PFSK-1 (cell line): ENCODE measurements around the gene AAK1.

Experiments used
- FOXP2 ChIP-seq: optimal IDR thresholded peaks from 2 replicates; pipeline ENCODE3; 2011; ENCODE audit warnings: borderline replicate concordance, control low read depth, inconsistent platforms; ENCODE audit not compliant: insufficient read depth; ENCODE audit errors: extremely low read length, extremely low read depth
- POLR2AphosphoS5 ChIP-seq: IDR thresholded peaks from 2 replicates; pipeline ENCODE4 v1.6.1; 2012; ENCODE audit warnings: low read depth, mild to moderate bottlenecking, control low read depth, low read length, moderate library complexity
- SIN3A ChIP-seq: IDR thresholded peaks from 2 replicates; pipeline ENCODE4 v1.6.1; 2012; ENCODE audit warnings: mild to moderate bottlenecking, low read length, moderate library complexity, borderline replicate concordance; ENCODE audit not compliant: insufficient read depth
- TAF1 ChIP-seq: IDR thresholded peaks from 2 replicates; pipeline ENCODE4 v1.6.1; 2012; ENCODE audit warnings: low read length, control low read depth, borderline replicate concordance; ENCODE audit not compliant: insufficient read depth
- TF ChIP-seq, protein P1 (sequence below), 2 experiments: IDR thresholded peaks; 2 replicates each; pipeline versions ENCODE4 v1.6.1 to v1.8.0; 2011 to 2012; ENCODE audit warnings: low read depth in 2 of 2, low read length in 2 of 2, control low read depth in 1 of 2, inconsistent platforms in 1 of 2, mild to moderate bottlenecking in 1 of 2, moderate library complexity in 1 of 2; ENCODE audit not compliant: insufficient read depth in 1 of 2

DNA sequence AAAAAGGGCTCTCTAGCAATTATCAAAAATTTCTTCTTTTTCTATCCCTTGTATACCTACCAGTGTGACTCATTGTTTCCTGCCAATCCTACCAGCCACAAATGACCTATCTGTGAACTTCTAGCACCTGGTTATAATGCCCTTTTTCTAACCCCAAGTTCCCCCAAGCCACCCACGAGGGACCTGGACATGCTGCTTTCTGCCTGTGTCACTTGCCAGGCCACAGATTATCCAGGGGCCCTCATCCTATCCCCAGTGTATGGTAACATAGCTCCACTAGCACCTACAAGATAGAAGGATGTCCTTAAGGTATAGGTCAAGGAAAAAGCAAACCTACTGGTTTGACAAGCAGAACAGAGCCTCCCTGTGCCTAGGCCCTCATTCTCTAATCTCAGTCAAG is 26.8 kb downstream of the AAK1 start:
- TF ChIP-seq POLR2AphosphoS5 (no peak), SIN3A (no peak), TAF1 (no peak), FOXP2 (no peak)
- TF ChIP-seq, protein P1, sequence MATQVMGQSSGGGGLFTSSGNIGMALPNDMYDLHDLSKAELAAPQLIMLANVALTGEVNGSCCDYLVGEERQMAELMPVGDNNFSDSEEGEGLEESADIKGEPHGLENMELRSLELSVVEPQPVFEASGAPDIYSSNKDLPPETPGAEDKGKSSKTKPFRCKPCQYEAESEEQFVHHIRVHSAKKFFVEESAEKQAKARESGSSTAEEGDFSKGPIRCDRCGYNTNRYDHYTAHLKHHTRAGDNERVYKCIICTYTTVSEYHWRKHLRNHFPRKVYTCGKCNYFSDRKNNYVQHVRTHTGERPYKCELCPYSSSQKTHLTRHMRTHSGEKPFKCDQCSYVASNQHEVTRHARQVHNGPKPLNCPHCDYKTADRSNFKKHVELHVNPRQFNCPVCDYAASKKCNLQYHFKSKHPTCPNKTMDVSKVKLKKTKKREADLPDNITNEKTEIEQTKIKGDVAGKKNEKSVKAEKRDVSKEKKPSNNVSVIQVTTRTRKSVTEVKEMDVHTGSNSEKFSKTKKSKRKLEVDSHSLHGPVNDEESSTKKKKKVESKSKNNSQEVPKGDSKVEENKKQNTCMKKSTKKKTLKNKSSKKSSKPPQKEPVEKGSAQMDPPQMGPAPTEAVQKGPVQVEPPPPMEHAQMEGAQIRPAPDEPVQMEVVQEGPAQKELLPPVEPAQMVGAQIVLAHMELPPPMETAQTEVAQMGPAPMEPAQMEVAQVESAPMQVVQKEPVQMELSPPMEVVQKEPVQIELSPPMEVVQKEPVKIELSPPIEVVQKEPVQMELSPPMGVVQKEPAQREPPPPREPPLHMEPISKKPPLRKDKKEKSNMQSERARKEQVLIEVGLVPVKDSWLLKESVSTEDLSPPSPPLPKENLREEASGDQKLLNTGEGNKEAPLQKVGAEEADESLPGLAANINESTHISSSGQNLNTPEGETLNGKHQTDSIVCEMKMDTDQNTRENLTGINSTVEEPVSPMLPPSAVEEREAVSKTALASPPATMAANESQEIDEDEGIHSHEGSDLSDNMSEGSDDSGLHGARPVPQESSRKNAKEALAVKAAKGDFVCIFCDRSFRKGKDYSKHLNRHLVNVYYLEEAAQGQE (IDR thresholded peaks at IDR 0.05; ENCODE audit: insufficient read depth in 1 of 2, low read depth in 2 of 2, low read length in 2 of 2): no peak
